Glomerular visceral epithelial cell (primary cell): ENCODE results near the gene C1orf53.

Source experiments
- DNase-seq: peaks from one replicate; pipeline ENCODE4 v3.0.0-alpha.2; 2016; ENCODE audit errors: extremely low spot score

The C1orf53 gene

GRCh38 chr1:197907846-197908616 lies 5.6 kb downstream of the C1orf53 start:
- no peak for DNase-seq

- DNase-seq = no peak
Observed at GRCh38 chr1:197908716-197909220, 6.3 kb downstream of the C1orf53 start.

- DNase-seq = no peak
Observed at GRCh38 chr1:197909384-197909783, 7.0 kb downstream of the C1orf53 start.

- DNase-seq = no peak
Observed at GRCh38 chr1:197910120-197910991, 7.9 kb downstream of the C1orf53 start.

- DNase-seq = peak; percentile 12
Observed at GRCh38 chr1:197911111-197911856, 8.9 kb downstream of the C1orf53 start.

GRCh38 chr1:197911857-197912696 lies 9.6 kb downstream of the C1orf53 start:
- DNase-seq = peak; percentile 33

- no peak for DNase-seq
Observed at GRCh38 chr1:197912739-197913494, 10.5 kb downstream of the C1orf53 start.

- no peak for DNase-seq
Observed at GRCh38 chr1:197913495-197914276, 11.3 kb downstream of the C1orf53 start.

- no peak for DNase-seq
Observed at GRCh38 chr1:197914510-197914909, 12.1 kb downstream of the C1orf53 start.

- DNase-seq = no peak
Observed at GRCh38 chr1:197915260-197915861, 12.9 kb downstream of the C1orf53 start.

- DNase-seq = peak; percentile 82
Observed at GRCh38 chr1:197915862-197916499, 13.6 kb downstream of the C1orf53 start.

- no peak for DNase-seq
Observed at GRCh38 chr1:197916500-197916983, 14.1 kb downstream of the C1orf53 start.

GRCh38 chr1:197917805-197918651 lies 15.6 kb downstream of the C1orf53 start:
- DNase-seq = peak; percentile 15

GRCh38 chr1:197918807-197919345 lies 16.4 kb downstream of the C1orf53 start:
- no peak for DNase-seq

GRCh38 chr1:197919346-197920066 lies 17.1 kb downstream of the C1orf53 start:
- DNase-seq = no peak

- DNase-seq = no peak
Observed at GRCh38 chr1:197920067-197920396, 17.6 kb downstream of the C1orf53 start.
